ENCODE measurements around the gene RASAL2.

RASAL2 gene

GRCh38 chr1:178362747-178363146, 268.8 kb downstream of the RASAL2 start:
- H3K4me3 ChIP-seq (replicated peaks in 1 of 2; ENCODE audit: low read depth in 2 of 2, low read length in 2 of 2), result no peak overlapping the region
- peak; percentile 64 to 83 for DNase-seq (ENCODE audit: low read depth in 2 of 2)
- no peak for TF ChIP-seq CTCF (IDR thresholded peaks at IDR 0.05; ENCODE audit: low read depth, low read length)

GRCh38 chr1:178364782-178365181, 270.9 kb downstream of the RASAL2 start:
- DNase-seq (ENCODE audit: low read depth in 2 of 2), result no peak
- no peak for TF ChIP-seq CTCF (IDR thresholded peaks at IDR 0.05; ENCODE audit: low read depth, low read length)

GRCh38 chr1:178367151-178367550, 273.2 kb downstream of the RASAL2 start:
- no peak overlapping the region for H3K4me3 ChIP-seq (replicated peaks in 1 of 2; ENCODE audit: low read depth in 2 of 2, low read length in 2 of 2)
- no peak for DNase-seq (ENCODE audit: low read depth in 2 of 2)
- TF ChIP-seq CTCF (IDR thresholded peaks at IDR 0.05; ENCODE audit: low read depth, low read length), result no peak

More at GRCh38 chr1:178364782-178365181, 270.9 kb downstream of the RASAL2 start:
- H3K4me3 ChIP-seq (replicated peaks in 1 of 2; ENCODE audit: low read depth in 2 of 2, low read length in 2 of 2), result no peak overlapping the region

GRCh38 chr1:178368208-178368607, 274.3 kb downstream of the RASAL2 start:
- no peak overlapping the region for H3K4me3 ChIP-seq (replicated peaks in 1 of 2; ENCODE audit: low read depth in 2 of 2, low read length in 2 of 2)
- DNase-seq (ENCODE audit: low read depth in 2 of 2), result no peak
- no peak for TF ChIP-seq CTCF (IDR thresholded peaks at IDR 0.05; ENCODE audit: low read depth, low read length)

- no peak for TF ChIP-seq CTCF (IDR thresholded peaks at IDR 0.05; ENCODE audit: low read depth, low read length)
- peak; percentile 48 to 50 for DNase-seq (ENCODE audit: low read depth in 2 of 2)
- peak overlapping the region; percentile 8 to 19 for H3K4me3 ChIP-seq (replicated peaks in 1 of 2; ENCODE audit: low read depth in 2 of 2, low read length in 2 of 2)
Observed at GRCh38 chr1:178371235-178371634, 277.3 kb downstream of the RASAL2 start.

GRCh38 chr1:178371933-178372388, 278.1 kb downstream of the RASAL2 start:
- DNase-seq (ENCODE audit: low read depth in 2 of 2), result no peak
- TF ChIP-seq CTCF (IDR thresholded peaks at IDR 0.05; ENCODE audit: low read depth, low read length), result no peak
- H3K4me3 ChIP-seq (replicated peaks in 1 of 2; ENCODE audit: low read depth in 2 of 2, low read length in 2 of 2), result no peak overlapping the region

- no peak for DNase-seq (ENCODE audit: low read depth in 2 of 2)
- no peak overlapping the region for H3K4me3 ChIP-seq (replicated peaks in 1 of 2; ENCODE audit: low read depth in 2 of 2, low read length in 2 of 2)
- no peak for TF ChIP-seq CTCF (IDR thresholded peaks at IDR 0.05; ENCODE audit: low read depth, low read length)
Observed at GRCh38 chr1:178374016-178374415, 280.1 kb downstream of the RASAL2 start.
